Nephron (organoid): ENCODE measurements around the gene CREB5.

Source experiments
- H3K27ac Mint-ChIP-seq, 3 experiments: 2 replicates each; pipeline ENCODE4 v1.8.0; 2020; ENCODE audit warnings: mixed read lengths in 3 of 3, mild to moderate bottlenecking in 2 of 3, moderate library complexity in 1 of 3
- H3K27me3 Mint-ChIP-seq: 2 replicates; pipeline ENCODE4 v1.8.0; 2021; ENCODE audit warnings: low read depth, mild to moderate bottlenecking, moderate library complexity, mixed read lengths
- H3K36me3 Mint-ChIP-seq: 2 replicates; pipeline ENCODE4 v1.8.0; 2020; ENCODE audit warnings: low read depth, mixed read lengths
- H3K4me1 Mint-ChIP-seq: 2 replicates; pipeline ENCODE4 v1.8.0; 2020; ENCODE audit warnings: mixed read lengths
- H3K4me3 Mint-ChIP-seq, 3 experiments: 2 replicates each; pipeline ENCODE4 v1.8.0; 2020; ENCODE audit warnings: mild to moderate bottlenecking in 3 of 3, mixed read lengths in 3 of 3, moderate library complexity in 2 of 3
- H3K9me3 Mint-ChIP-seq: 2 replicates; pipeline ENCODE4 v1.8.0; 2020; ENCODE audit warnings: mixed read lengths
- CTCF ChIP-seq, 3 experiments: fragments of 200-600 bp; sonication (generic); IDR thresholded peaks; one replicate each; pipeline ENCODE4 v1.5.0; 2021; ENCODE audit warnings: antibody characterized with exemption in 3 of 3; ENCODE audit not compliant: unreplicated experiment in 3 of 3

Gene CREB5

GRCh38 chr7:28483908-28484605 is 71.7 kb downstream of the CREB5 start:
- Mint-ChIP-seq H3K27me3 (no peaks in the 10 kb centered on the region), H3K9me3 (peaks cover 2% of the 10 kb centered on the region), H3K27ac (no peak overlapping the region), H3K4me1 (peaks cover 56% of the 10 kb centered on the region), H3K4me3 (no peak overlapping the region), H3K36me3 (peaks cover 3% of the 10 kb centered on the region)
- TF ChIP-seq CTCF (IDR thresholded peaks at IDR 0.05; ENCODE audit: unreplicated experiment in 3 of 3) = no peak

GRCh38 chr7:28484606-28484935 is 72.3 kb downstream of the CREB5 start:
- H3K4me3 Mint-ChIP-seq = no peak overlapping the region
- H3K9me3 Mint-ChIP-seq = peaks cover 2% of the 10 kb centered on the region
- peaks cover 3% of the 10 kb centered on the region for H3K36me3 Mint-ChIP-seq
- no peaks in the 10 kb centered on the region for H3K27me3 Mint-ChIP-seq
- H3K27ac Mint-ChIP-seq = no peak overlapping the region
- no peak for TF ChIP-seq CTCF (IDR thresholded peaks at IDR 0.05; ENCODE audit: unreplicated experiment in 3 of 3)
- peaks cover 50% of the 10 kb centered on the region for H3K4me1 Mint-ChIP-seq

- H3K36me3 Mint-ChIP-seq = peaks cover 3% of the 10 kb centered on the region
- peaks cover 2% of the 10 kb centered on the region for H3K9me3 Mint-ChIP-seq
- no peak for TF ChIP-seq CTCF (IDR thresholded peaks at IDR 0.05; ENCODE audit: unreplicated experiment in 3 of 3)
- H3K27ac Mint-ChIP-seq = peak overlapping the region; percentile 83 to 95 (median 88)
- H3K27me3 Mint-ChIP-seq = no peaks in the 10 kb centered on the region
- H3K4me1 Mint-ChIP-seq = peaks cover 25% of the 10 kb centered on the region
- H3K4me3 Mint-ChIP-seq = no peak overlapping the region
These were observed 75.2 kb downstream of the CREB5 start for GRCh38 chr7:28487487-28487886.

GRCh38 chr7:28488061-28488791 is 75.9 kb downstream of the CREB5 start:
- Mint-ChIP-seq H3K9me3 (peaks cover 2% of the 10 kb centered on the region), H3K27ac (peak overlapping the region; percentile 83 to 95 (median 88)), H3K4me3 (no peak overlapping the region), H3K27me3 (no peaks in the 10 kb centered on the region), H3K36me3 (peaks cover 3% of the 10 kb centered on the region), H3K4me1 (peaks cover 18% of the 10 kb centered on the region)
- TF ChIP-seq CTCF (IDR thresholded peaks at IDR 0.05; ENCODE audit: unreplicated experiment in 3 of 3) = no peak

- no peak for TF ChIP-seq CTCF (IDR thresholded peaks at IDR 0.05; ENCODE audit: unreplicated experiment in 3 of 3)
- H3K27ac Mint-ChIP-seq = peak overlapping the region in 1 of 3 experiments; percentile 31
- H3K27me3 Mint-ChIP-seq = no peaks in the 10 kb centered on the region
- H3K4me3 Mint-ChIP-seq = no peak overlapping the region
- H3K4me1 Mint-ChIP-seq = peaks cover 27% of the 10 kb centered on the region
- peaks cover 2% of the 10 kb centered on the region for H3K9me3 Mint-ChIP-seq
- peaks cover 3% of the 10 kb centered on the region for H3K36me3 Mint-ChIP-seq
These were observed 78.5 kb downstream of the CREB5 start for GRCh38 chr7:28490831-28491230.
